SK-N-DZ (cell line): ENCODE data around the gene PDK2.
A peak's percentile ranks its signal among the peaks of the same experiment; 100 is the strongest.

Experiments used
- DNase-seq: peaks from one replicate; pipeline ENCODE4 v3.0.0-alpha.2; 2015; ENCODE audit warnings: low spot score

Gene PDK2

GRCh38 chr17:50117202-50118051, 22.3 kb downstream of the PDK2 start:
- DNase-seq: no peak

GRCh38 chr17:50118076-50118827, 23.1 kb downstream of the PDK2 start:
- no peak for DNase-seq

GRCh38 chr17:50118828-50119218, 23.7 kb downstream of the PDK2 start:
- no peak for DNase-seq

- DNase-seq: no peak
Observed at GRCh38 chr17:50120475-50121253, 25.5 kb downstream of the PDK2 start.

GRCh38 chr17:50122945-50123344, 27.8 kb downstream of the PDK2 start:
- no peak for DNase-seq

- no peak for DNase-seq
Observed at GRCh38 chr17:50123649-50124349, 28.6 kb downstream of the PDK2 start.

GRCh38 chr17:50125420-50125997, 30.4 kb downstream of the PDK2 start:
- DNase-seq: no peak

- no peak for DNase-seq
Observed at GRCh38 chr17:50127697-50128361, 32.7 kb downstream of the PDK2 start.

- peak; percentile 58 for DNase-seq
Observed at GRCh38 chr17:50128441-50129352, 33.5 kb downstream of the PDK2 start.

GRCh38 chr17:50129353-50129727, 34.2 kb downstream of the PDK2 start:
- no peak for DNase-seq

- peak; percentile 75 for DNase-seq
Observed at GRCh38 chr17:50129728-50130558, 34.8 kb downstream of the PDK2 start, which contains the start of gene SAMD14. SAMD14 (minus strand) TSS chr17:50130160; CDS start chr17:50124959, 5,201 bp downstream.

GRCh38 chr17:50130559-50131305, 35.6 kb downstream of the PDK2 start:
- no peak for DNase-seq

GRCh38 chr17:50132104-50132794, 37.1 kb downstream of the PDK2 start:
- no peak for DNase-seq

- DNase-seq: no peak
Observed at GRCh38 chr17:50133028-50133768, 38.0 kb downstream of the PDK2 start.

GRCh38 chr17:50133769-50134099, 38.6 kb downstream of the PDK2 start:
- no peak for DNase-seq
